SJSA1 (cell line): ENCODE results near the gene UFSP2. TPM values are rescaled to one million over a fixed set of nuclear protein-coding genes. Genes with fewer than 3 reads are reported as not detected.

Source experiments
- DNase-seq, 2 experiments: peaks; one replicate each; pipeline ENCODE4 v3.0.0-alpha.2; 2015 to 2020; ENCODE audit warnings: low spot score in 2 of 2, low read depth in 1 of 2
- H3K27ac ChIP-seq: fragments of 250-450 bp; sonication (Bioruptor Pico); 2 replicates; pipeline ENCODE4 v1.5.1; 2020; ENCODE audit warnings: mild to moderate bottlenecking, moderate library complexity
- H3K27me3 ChIP-seq: fragments of 250-450 bp; sonication (Bioruptor Pico); replicated peaks from 2 replicates; pipeline ENCODE4 v1.5.1; 2020; ENCODE audit warnings: mild to moderate bottlenecking, moderate library complexity
- H3K36me3 ChIP-seq: fragments of 250-450 bp; sonication (Bioruptor Pico); 2 replicates; pipeline ENCODE4 v1.5.1; 2020; ENCODE audit warnings: mild to moderate bottlenecking
- H3K4me1 ChIP-seq: fragments of 250-450 bp; sonication (Bioruptor Pico); replicated peaks from 2 replicates; pipeline ENCODE4 v1.6.1; 2021; ENCODE audit warnings: mild to moderate bottlenecking
- H3K4me3 ChIP-seq: fragments of 250-450 bp; sonication (Bioruptor Pico); 2 replicates; pipeline ENCODE4 v1.5.1; 2020; ENCODE audit warnings: mild to moderate bottlenecking
- H3K9me3 ChIP-seq: fragments of 250-450 bp; sonication (Bioruptor Pico); replicated peaks from 2 replicates; pipeline ENCODE4 v1.5.1; 2020; ENCODE audit warnings: mild to moderate bottlenecking
- total RNA-seq: library from RNA; depleted of rRNA; stranded (reverse); fragments of >200 nt; shearing (Covaris generic); gene quantifications from 2 replicates; pipeline ENCODE4 v1.2.3, GENCODE V29; 2014

The UFSP2 gene
- total RNA-seq, 1 experiment from 2014 or later: 32.1 TPM

DNA sequence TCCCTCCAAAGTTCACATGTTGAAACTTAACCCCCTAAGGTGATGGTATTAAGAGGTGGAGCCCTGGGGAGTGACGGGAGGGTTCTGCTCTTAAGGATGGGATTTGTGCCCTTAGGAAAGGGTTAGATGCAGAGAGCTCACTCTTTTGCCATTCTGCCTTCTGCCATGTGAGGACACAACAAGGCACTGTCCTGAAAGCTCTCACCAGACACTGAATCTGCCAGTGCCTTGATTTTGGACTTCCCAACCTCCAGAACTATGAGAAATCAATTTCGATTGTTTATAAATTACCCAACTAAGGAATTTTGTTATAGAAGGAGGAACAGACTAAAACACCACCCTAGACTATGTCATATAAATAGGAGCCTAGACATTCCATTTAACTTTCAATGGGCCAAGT lies 41.7 kb downstream of the UFSP2 start:
- no peak overlapping the region for H3K4me3 ChIP-seq
- no peaks in the 10 kb centered on the region for H3K27me3 ChIP-seq
- H3K4me1 ChIP-seq: peaks cover 3% of the 10 kb centered on the region; the same call in 1 of the 2 replicates
- H3K9me3 ChIP-seq: no peaks in the 10 kb centered on the region
- no peak overlapping the region for H3K27ac ChIP-seq
- no peaks in the 10 kb centered on the region for H3K36me3 ChIP-seq
- DNase-seq: no peak

DNA sequence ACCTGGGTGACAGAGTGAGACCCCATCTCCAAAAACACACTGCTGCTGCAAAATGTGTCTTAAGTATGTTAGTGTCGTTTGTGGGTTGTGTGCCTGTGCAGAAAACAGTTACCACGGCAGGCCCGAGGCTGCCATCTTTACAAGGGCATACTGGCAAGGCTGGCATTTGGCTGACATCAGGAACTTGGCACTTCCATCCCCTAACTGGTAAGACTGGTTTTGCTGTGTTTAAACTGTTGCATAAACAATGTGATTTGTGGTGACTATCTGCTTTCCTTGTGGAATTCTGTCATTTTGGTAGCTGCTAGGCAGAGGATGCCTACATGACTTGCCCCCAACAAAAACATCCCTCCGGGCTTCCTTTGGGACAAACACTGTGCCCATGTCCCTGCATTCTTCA lies 42.3 kb downstream of the UFSP2 start:
- Histone ChIP-seq H3K4me1 (peaks cover 3% of the 10 kb centered on the region; the same call in 1 of the 2 replicates), H3K36me3 (no peaks in the 10 kb centered on the region), H3K9me3 (no peaks in the 10 kb centered on the region), H3K4me3 (no peak overlapping the region), H3K27ac (no peak overlapping the region), H3K27me3 (no peaks in the 10 kb centered on the region)
- DNase-seq: no peak

DNA sequence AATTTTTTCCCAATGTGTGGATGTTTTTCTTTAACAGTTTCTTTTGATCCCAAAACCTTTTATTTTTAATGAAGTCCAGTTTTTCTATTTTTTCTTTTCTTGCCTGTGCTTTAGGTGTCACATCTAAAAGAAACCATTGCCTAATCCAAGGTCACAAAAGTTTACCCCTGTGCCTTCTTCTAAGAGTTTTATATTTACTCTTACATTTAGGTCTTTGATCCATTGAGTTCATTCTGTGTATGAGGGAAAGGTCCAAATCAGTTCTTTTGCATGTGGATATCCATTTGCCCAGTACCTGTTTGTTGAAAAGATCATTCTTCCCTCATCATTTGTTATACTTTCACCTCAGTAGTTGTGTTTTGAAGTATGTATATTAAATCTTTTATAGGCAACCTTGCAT lies 43.0 kb downstream of the UFSP2 start:
- Histone ChIP-seq H3K27me3 (no peaks in the 10 kb centered on the region), H3K4me1 (peaks cover 3% of the 10 kb centered on the region; the same call in 1 of the 2 replicates), H3K36me3 (no peaks in the 10 kb centered on the region), H3K27ac (no peak overlapping the region), H3K4me3 (no peak overlapping the region), H3K9me3 (no peaks in the 10 kb centered on the region)
- no peak for DNase-seq

DNA sequence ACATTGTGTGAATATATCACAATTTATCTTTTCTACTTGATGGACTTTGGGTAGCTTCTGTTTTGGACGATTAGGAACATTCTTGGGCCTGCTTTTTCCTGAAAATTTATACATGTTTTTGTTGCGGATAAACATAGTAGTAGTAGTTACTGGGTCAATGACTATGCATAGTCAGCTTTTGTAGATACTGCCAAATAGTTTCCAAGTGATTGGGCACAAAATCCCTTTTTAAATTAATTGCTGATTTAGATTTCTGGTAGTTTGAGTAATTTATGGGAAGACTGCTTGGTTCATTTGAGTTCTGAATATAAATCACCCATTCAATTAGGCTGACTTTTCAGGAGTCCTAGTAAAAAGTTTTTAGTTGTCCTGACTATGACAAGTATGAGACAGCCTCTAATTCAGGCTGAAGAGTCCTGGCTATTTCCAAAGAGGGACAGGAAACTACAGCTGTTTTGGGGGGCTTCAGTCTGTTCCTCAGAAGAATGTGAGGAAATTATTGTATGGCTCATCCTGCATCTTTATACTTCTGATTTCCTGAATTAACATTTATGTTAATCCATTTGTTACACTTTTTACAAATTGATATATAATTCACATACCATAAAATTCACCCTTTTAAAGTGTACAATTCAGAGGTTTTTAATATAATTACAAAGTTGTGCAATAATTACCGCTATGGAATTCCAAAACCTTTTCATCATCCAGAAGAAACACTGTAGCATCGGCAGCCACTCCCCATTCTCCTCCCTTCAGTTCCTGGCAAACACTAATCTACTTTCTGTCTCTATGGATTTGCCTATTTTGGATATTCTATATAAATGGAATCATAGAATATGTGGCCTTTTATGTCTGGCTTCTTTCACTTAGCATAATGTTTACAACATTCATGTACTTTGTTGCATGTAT lies 44.2 kb downstream of the UFSP2 start:
- Histone ChIP-seq H3K4me1 (peaks cover 3% of the 10 kb centered on the region; the same call in 1 of the 2 replicates), H3K27me3 (no peaks in the 10 kb centered on the region), H3K4me3 (no peak overlapping the region), H3K36me3 (no peaks in the 10 kb centered on the region), H3K9me3 (no peaks in the 10 kb centered on the region), H3K27ac (no peak overlapping the region)
- DNase-seq: no peak

DNA sequence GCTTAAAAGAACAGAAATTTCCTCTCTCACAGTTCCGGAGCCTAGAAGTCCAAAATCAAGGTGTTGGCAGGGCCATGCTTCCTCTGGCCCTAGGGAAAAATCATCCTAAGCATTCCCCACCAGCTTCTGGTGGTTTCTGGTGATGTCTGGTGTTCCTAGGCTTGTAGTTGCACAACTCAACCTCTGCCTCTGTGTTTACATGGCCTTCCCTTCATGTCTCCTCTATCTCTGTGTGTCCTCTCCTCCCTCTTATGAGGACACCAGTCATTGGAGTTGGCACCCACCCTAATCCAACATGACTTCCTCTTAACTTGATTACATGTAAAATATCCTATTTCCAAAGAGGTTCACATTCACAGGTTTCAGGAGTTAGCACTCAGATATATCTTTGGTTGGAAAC lies 45.4 kb downstream of the UFSP2 start:
- H3K27me3 ChIP-seq: no peaks in the 10 kb centered on the region
- H3K36me3 ChIP-seq: no peaks in the 10 kb centered on the region
- no peaks in the 10 kb centered on the region for H3K9me3 ChIP-seq
- no peak overlapping the region for H3K27ac ChIP-seq
- peaks cover 3% of the 10 kb centered on the region; the same call in 1 of the 2 replicates for H3K4me1 ChIP-seq
- no peak for DNase-seq
- no peak overlapping the region for H3K4me3 ChIP-seq

DNA sequence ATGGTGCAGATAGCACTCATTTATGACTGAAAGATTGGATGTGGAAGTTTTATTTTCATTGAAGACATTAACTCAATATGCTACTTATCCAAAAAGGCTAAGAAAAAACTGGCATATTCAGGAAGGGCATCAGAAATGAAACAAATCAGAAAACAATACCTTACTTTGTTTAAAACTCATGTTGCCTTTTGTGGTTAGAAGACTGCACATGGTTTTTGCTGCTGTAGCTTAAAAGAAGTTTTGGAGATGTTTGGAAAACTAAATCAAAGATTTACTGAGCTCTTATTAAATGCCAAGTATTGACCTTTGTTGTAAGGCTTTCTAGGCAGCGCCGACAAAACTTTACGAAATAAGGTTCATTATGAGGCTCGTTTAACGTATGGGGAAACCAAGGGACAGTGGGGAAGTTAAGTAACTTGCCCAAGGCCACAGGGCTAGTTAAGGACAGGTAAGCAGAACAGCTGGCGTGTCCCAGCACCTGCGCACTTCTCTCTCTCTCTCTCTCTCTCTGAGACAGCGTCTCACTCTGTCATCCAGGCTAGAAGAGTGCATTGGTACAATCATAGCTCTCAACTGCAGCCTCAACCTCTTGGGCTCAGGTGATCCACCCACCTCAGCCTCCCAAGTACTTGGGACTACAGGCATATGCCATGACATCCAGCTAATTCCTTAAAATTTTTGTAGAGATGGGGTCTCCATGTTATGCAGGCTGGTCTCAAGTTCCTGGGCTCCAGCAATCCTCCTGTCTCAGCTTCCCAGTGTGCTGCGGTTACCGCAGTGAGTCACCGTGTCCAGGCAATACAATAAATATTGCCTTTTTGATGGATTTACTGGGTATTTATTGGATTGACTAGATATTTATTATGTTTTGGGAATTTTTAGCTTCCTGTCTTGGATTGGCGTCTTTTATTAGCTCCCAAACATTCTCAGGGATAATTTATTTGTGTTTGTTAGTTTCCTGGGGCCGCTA lies 46.2 kb downstream of the UFSP2 start:
- Histone ChIP-seq H3K4me3 (no peak overlapping the region), H3K27ac (no peak overlapping the region), H3K36me3 (no peaks in the 10 kb centered on the region), H3K27me3 (no peaks in the 10 kb centered on the region), H3K9me3 (no peaks in the 10 kb centered on the region), H3K4me1 (no peaks in the 10 kb centered on the region)
- DNase-seq: no peak

DNA sequence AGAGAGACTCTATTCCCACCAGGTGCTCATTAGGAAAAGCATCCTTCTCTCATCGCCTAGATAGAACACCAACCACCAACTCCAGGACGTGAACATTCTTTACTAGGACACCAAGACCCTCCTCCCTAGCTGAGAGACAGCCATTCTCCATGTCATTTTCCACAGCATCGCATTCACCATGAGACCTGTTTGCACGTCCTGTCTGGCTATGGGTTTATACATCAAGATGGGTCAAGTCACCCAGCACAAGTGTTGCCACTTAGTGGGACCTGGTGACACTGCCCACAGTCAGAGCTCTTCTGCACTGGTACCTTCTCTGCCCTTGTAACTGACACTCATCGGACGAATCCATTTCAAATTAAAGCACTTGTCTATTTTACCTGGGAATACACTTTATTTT lies 47.5 kb downstream of the UFSP2 start:
- Histone ChIP-seq H3K9me3 (no peaks in the 10 kb centered on the region), H3K4me1 (no peaks in the 10 kb centered on the region), H3K27ac (no peak overlapping the region), H3K36me3 (no peaks in the 10 kb centered on the region), H3K4me3 (no peak overlapping the region), H3K27me3 (no peaks in the 10 kb centered on the region)
- DNase-seq: no peak

DNA sequence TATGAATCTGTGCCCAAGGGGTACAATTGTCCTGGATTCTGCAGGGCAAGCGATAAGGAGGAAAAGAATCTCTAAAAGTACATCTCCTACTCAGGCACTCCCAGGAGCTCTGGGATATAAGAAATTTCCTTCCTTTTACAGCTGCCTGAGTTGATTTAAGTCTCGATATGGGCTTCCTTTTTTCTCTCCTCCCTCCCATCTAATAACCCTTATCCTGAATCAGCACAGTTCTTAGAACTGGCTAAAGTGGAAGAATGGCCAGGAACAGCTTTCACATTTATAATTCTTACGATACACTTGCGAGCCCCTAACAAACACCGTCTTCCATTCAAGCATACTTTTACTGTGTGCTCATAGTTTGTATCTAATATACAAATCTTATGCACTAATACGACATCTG lies 51.2 kb downstream of the UFSP2 start:
- DNase-seq: no peak
- Histone ChIP-seq H3K36me3 (no peaks in the 10 kb centered on the region), H3K9me3 (no peaks in the 10 kb centered on the region), H3K4me3 (no peak overlapping the region), H3K27me3 (no peaks in the 10 kb centered on the region), H3K4me1 (no peaks in the 10 kb centered on the region), H3K27ac (no peak overlapping the region)

DNA sequence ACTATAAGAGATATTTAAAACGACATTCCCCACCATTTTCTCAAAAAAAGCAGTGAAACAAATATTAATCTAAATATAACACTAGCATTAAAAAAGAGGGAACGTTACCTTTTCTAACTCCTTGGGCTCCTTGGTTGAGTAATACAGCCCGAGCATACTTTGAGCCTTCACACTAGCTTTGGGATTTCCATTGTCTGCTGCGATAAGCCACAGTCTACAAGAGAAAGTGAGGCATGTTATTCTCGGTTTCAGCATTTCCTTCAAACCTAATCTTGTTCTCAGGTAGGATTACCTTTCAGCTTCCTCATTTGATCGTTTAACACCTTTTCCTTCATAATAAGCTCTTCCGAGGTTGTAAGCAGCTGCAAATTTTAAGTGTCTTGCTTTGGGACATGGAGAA lies 51.7 kb downstream of the UFSP2 start:
- Histone ChIP-seq H3K4me3 (no peak overlapping the region), H3K36me3 (no peaks in the 10 kb centered on the region), H3K4me1 (no peaks in the 10 kb centered on the region), H3K9me3 (no peaks in the 10 kb centered on the region), H3K27me3 (no peaks in the 10 kb centered on the region), H3K27ac (no peak overlapping the region)
- no peak for DNase-seq

DNA sequence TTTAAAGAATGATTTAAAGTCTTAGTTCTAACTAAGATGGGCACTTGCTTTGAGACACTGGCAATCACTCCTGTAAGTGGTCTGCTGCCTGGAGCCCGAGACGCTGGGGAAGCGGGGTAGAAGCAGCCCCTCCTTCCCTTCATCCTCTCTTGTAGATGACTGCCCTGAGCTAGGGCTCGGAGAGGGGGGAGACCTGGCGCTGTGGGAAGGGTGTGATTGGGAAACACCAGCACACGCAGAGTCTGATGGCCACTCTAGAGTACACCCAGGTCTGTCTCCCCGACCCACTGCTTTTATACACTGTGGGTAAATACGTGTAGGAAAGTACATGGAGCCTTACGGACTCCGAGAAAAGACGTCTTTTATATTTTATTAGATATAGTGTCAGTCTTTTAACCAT lies 54.1 kb downstream of the UFSP2 start:
- Histone ChIP-seq H3K27ac (no peak overlapping the region), H3K36me3 (no peaks in the 10 kb centered on the region), H3K27me3 (no peaks in the 10 kb centered on the region), H3K4me3 (no peak overlapping the region), H3K4me1 (no peaks in the 10 kb centered on the region), H3K9me3 (no peaks in the 10 kb centered on the region)
- DNase-seq: no peak

DNA sequence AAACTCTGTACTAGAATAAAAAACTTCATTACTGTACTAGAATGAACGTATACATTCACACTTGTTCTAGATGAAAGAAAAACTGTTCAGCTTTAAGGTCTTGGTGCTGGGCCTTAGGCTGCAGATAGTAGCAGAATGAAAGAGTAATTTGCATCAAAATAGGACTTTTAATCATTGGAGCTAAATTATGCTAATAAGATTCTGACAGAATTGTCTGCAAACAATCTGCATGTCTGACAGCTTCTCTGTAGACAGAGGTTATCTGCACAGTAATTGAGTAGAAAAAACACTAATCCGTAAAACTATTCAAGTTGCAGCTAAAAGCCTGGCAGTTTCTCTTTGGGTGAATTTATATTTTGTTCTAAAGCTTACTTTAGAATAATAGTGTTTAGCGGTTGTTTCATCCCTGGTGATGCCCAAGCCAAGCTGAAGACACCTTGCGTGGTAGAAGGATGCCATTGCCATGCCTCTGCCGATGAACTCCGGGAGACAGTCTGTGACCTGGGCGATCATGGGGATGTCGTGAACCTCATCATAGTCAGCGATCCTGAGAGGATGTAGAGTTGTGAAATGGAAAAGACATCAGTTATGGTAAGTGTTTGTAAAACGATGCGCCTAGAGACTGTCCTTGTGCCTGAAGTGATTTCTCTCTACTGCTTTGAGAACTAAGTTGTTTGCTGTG lies 55.4 kb downstream of the UFSP2 start:
- Histone ChIP-seq H3K9me3 (no peaks in the 10 kb centered on the region), H3K27ac (no peak overlapping the region), H3K27me3 (no peaks in the 10 kb centered on the region), H3K4me3 (no peak overlapping the region), H3K4me1 (no peaks in the 10 kb centered on the region), H3K36me3 (no peaks in the 10 kb centered on the region)
- no peak for DNase-seq

DNA sequence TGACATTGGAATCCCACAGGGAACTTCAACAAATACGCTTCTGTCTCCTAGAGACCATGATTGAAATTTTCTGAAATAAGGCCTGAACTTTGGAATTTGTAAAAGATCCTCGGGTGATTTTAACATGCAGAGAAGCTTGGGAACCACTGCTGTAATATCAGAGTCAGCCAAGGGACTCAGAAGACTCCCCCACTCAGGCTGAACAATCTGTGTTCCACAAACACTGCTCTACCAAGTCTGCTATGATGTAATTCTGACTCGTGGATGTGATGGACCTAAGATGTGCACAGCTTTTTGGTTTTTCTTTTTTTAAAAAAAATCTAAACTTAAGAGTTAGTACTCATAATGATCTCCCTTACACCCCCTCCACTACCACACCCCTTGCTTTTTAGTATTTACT lies 56.0 kb downstream of the UFSP2 start:
- Histone ChIP-seq H3K36me3 (no peaks in the 10 kb centered on the region), H3K4me3 (no peak overlapping the region), H3K27me3 (no peaks in the 10 kb centered on the region), H3K27ac (no peak overlapping the region), H3K9me3 (no peaks in the 10 kb centered on the region), H3K4me1 (no peaks in the 10 kb centered on the region)
- DNase-seq: no peak

DNA sequence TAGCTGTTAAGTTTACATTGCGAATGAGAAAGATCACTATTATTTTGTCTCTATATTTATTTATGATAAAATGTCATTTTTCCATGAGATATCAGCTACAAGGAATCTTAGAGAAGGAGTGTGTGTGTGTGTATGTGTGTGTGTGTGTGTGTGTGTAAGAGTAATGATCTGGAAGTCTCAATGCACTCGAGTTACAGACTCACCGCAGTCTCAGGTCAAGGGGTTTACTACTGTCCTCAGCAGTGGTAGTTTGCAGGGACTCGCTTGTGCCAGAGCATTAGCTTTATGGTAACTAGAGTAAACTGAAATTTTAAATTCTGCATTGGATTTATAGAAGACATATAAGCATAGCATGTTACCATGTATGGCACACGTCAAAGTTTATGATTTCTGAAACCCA lies 60.9 kb downstream of the UFSP2 start:
- no peaks in the 10 kb centered on the region for H3K36me3 ChIP-seq
- no peak overlapping the region for H3K4me3 ChIP-seq
- H3K27me3 ChIP-seq: no peaks in the 10 kb centered on the region
- H3K4me1 ChIP-seq: peaks cover 3% of the 10 kb centered on the region
- no peak overlapping the region for H3K27ac ChIP-seq
- DNase-seq: no peak
- no peaks in the 10 kb centered on the region for H3K9me3 ChIP-seq
